HepG2 (cell line): ENCODE results near the gene ANAPC2. TPM values are rescaled to one million over a fixed set of nuclear protein-coding genes. Genes with fewer than 3 reads are reported as not detected.

Source experiments
- ATF6 ChIP-seq: sonication (generic); formaldehyde crosslinking; conservative IDR thresholded peaks from 2 replicates; pipeline ENCODE4 v1.4.0; 2020; ENCODE audit warnings: missing genetic modification reagents
- EHMT2 ChIP-seq: fragments of 200-600 bp; sonication (generic); IDR thresholded peaks from 2 replicates; pipeline ENCODE4 v1.7.0; 2017; ENCODE audit warnings: antibody characterized with exemption, low read depth, low read length, borderline replicate concordance
- FOXJ3 ChIP-seq: sonication (generic); formaldehyde crosslinking; IDR thresholded peaks from 2 replicates; pipeline ENCODE4 v1.4.0; 2020; ENCODE audit warnings: missing genetic modification reagents, mild to moderate bottlenecking, borderline replicate concordance
- GTF3A ChIP-seq: sonication (generic); formaldehyde crosslinking; conservative IDR thresholded peaks from 2 replicates; pipeline ENCODE4 v1.4.0; 2020; ENCODE audit warnings: mild to moderate bottlenecking, missing genetic modification reagents
- HNRNPUL1 ChIP-seq: fragments of 200-400 bp; formaldehyde crosslinking; IDR thresholded peaks from 2 replicates; pipeline ENCODE4 v1.6.1; 2017; ENCODE audit warnings: low read depth, mild to moderate bottlenecking, low read length, moderate library complexity
- KAT2B ChIP-seq: fragments of 150-350 bp; IDR thresholded peaks from 2 replicates; pipeline ENCODE4 v1.6.1; 2014; ENCODE audit warnings: low read depth, low read length, borderline replicate concordance
- RFX1 ChIP-seq: fragments of 450-650 bp; IDR thresholded peaks from 2 replicates; pipeline ENCODE4 v1.6.1; 2017
- SPEN ChIP-seq: sonication (generic); formaldehyde crosslinking; IDR thresholded peaks from 2 replicates; pipeline ENCODE4 v1.5.1; 2020; ENCODE audit warnings: low read depth, mild to moderate bottlenecking, missing genetic modification reagents
- ZBTB3 ChIP-seq: sonication (generic); formaldehyde crosslinking; IDR thresholded peaks from 2 replicates; pipeline ENCODE4 v1.4.0; 2020; ENCODE audit warnings: low read depth, mild to moderate bottlenecking, moderate library complexity, missing genetic modification reagents, borderline replicate concordance
- ZBTB49 ChIP-seq: sonication (generic); formaldehyde crosslinking; IDR thresholded peaks from 2 replicates; pipeline ENCODE4 v1.4.0; 2020; ENCODE audit warnings: missing genetic modification reagents, borderline replicate concordance
- ZC3H13 ChIP-seq: sonication (generic); formaldehyde crosslinking; IDR thresholded peaks from 2 replicates; pipeline ENCODE4 v1.8.1; 2023; ENCODE audit warnings: mild to moderate bottlenecking, missing genetic modification reagents, moderate library complexity
- ZNF710 ChIP-seq: sonication (generic); formaldehyde crosslinking; IDR thresholded peaks from 2 replicates; pipeline ENCODE4 v1.5.0; 2020; ENCODE audit warnings: mild to moderate bottlenecking, missing genetic modification reagents, borderline replicate concordance
- polyA plus RNA-seq, 8 experiments: library from polyadenylated mRNA; depleted of rRNA in 3 of 8; stranded (reverse) in 7 of 8; unstranded in 1 of 8; fragments of >200 nt; fragmentation: Illumina TruSeq in 4 of 8; extraction: Trizol in 4 of 8; gene quantifications; 2 replicates each; pipeline versions ENCODE4 v1.2.1 to v1.2.3, GENCODE V29; 2011 to 2016; ENCODE audit warnings: low read depth in 4 of 8, missing spikeins in 1 of 8, mixed read lengths in 1 of 8; ENCODE audit not compliant: insufficient read depth in 1 of 8
- total RNA-seq, 5 experiments: library from RNA; depleted of rRNA; stranded (reverse); fragments of >200 nt; fragmentation: Illumina TruSeq; extraction: Trizol; gene quantifications; 2 replicates each; pipeline ENCODE4 v1.2.3, GENCODE V29; 2016; ENCODE audit warnings: low read depth in 1 of 5
- TF ChIP-seq, protein P1 (sequence below): IDR thresholded peaks from 2 replicates; pipeline ENCODE4 v1.6.1; 2016; ENCODE audit warnings: missing compliant biosample characterization, missing genetic modification reagents, borderline replicate concordance
- TF ChIP-seq, protein P2 (sequence below): sonication (generic); formaldehyde crosslinking; IDR thresholded peaks from 2 replicates; pipeline ENCODE4 v1.5.1; 2020; ENCODE audit warnings: mild to moderate bottlenecking, moderate library complexity, missing genetic modification reagents
- TF ChIP-seq, protein P3 (sequence below): sonication (generic); formaldehyde crosslinking; IDR thresholded peaks from 2 replicates; pipeline ENCODE4 v1.5.1; 2020; ENCODE audit warnings: mild to moderate bottlenecking, missing genetic modification reagents, moderate library complexity

The ANAPC2 gene
- total and polyA plus RNA-seq, 2 of the 13 experiments (the other 11 are each of a cell fraction or from before 2014, with no cell fraction given), result 12.3 to 15.4 TPM

- TF ChIP-seq, protein P1, sequence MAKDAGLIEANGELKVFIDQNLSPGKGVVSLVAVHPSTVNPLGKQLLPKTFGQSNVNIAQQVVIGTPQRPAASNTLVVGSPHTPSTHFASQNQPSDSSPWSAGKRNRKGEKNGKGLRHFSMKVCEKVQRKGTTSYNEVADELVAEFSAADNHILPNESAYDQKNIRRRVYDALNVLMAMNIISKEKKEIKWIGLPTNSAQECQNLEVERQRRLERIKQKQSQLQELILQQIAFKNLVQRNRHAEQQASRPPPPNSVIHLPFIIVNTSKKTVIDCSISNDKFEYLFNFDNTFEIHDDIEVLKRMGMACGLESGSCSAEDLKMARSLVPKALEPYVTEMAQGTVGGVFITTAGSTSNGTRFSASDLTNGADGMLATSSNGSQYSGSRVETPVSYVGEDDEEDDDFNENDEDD (CRISPR knock-in tag), result no peak
- TF ChIP-seq ZBTB3 (CRISPR knock-in tag) (0 out of 2 replicates have a peak, but pooled peaks have one; percentile 38), ATF6 (CRISPR knock-in tag) (no peak), RFX1 (no peak), ZBTB49 (CRISPR knock-in tag) (no peak), KAT2B (no peak), FOXJ3 (CRISPR knock-in tag) (no peak), ZNF710 (CRISPR knock-in tag) (no peak), GTF3A (CRISPR knock-in tag) (no peak), EHMT2 (no peak), SPEN (CRISPR knock-in tag) (0 out of 2 replicates have a peak, but pooled peaks have one; percentile 10), ZC3H13 (CRISPR knock-in tag) (peak; percentile 13; the same call in 1 of the 2 replicates), HNRNPUL1 (no peak)
- TF ChIP-seq, protein P2, sequence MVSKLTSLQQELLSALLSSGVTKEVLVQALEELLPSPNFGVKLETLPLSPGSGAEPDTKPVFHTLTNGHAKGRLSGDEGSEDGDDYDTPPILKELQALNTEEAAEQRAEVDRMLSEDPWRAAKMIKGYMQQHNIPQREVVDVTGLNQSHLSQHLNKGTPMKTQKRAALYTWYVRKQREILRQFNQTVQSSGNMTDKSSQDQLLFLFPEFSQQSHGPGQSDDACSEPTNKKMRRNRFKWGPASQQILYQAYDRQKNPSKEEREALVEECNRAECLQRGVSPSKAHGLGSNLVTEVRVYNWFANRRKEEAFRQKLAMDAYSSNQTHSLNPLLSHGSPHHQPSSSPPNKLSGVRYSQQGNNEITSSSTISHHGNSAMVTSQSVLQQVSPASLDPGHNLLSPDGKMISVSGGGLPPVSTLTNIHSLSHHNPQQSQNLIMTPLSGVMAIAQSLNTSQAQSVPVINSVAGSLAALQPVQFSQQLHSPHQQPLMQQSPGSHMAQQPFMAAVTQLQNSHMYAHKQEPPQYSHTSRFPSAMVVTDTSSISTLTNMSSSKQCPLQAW (CRISPR knock-in tag), result no peak
- TF ChIP-seq, protein P3, sequence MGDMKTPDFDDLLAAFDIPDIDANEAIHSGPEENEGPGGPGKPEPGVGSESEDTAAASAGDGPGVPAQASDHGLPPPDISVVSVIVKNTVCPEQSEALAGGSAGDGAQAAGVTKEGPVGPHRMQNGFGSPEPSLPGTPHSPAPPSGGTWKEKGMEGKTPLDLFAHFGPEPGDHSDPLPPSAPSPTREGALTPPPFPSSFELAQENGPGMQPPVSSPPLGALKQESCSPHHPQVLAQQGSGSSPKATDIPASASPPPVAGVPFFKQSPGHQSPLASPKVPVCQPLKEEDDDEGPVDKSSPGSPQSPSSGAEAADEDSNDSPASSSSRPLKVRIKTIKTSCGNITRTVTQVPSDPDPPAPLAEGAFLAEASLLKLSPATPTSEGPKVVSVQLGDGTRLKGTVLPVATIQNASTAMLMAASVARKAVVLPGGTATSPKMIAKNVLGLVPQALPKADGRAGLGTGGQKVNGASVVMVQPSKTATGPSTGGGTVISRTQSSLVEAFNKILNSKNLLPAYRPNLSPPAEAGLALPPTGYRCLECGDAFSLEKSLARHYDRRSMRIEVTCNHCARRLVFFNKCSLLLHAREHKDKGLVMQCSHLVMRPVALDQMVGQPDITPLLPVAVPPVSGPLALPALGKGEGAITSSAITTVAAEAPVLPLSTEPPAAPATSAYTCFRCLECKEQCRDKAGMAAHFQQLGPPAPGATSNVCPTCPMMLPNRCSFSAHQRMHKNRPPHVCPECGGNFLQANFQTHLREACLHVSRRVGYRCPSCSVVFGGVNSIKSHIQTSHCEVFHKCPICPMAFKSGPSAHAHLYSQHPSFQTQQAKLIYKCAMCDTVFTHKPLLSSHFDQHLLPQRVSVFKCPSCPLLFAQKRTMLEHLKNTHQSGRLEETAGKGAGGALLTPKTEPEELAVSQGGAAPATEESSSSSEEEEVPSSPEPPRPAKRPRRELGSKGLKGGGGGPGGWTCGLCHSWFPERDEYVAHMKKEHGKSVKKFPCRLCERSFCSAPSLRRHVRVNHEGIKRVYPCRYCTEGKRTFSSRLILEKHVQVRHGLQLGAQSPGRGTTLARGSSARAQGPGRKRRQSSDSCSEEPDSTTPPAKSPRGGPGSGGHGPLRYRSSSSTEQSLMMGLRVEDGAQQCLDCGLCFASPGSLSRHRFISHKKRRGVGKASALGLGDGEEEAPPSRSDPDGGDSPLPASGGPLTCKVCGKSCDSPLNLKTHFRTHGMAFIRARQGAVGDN (CRISPR knock-in tag), result no peak
These were observed 29.9 kb upstream of the ANAPC2 start (continued) for GRCh38 chr9:137218212-137218753.
